CD4-positive, alpha-beta T cell treated with Interleukin-21 for 1 hour (primary cell): ENCODE results near the gene WDR13.
"Not testable (repeated sequence)": the region's sequence is repeated elsewhere in the genome, so short reads cannot be mapped to it uniquely, and the experiment has no call there.

ENCODE experiments used
- DNase-seq: peaks from one replicate; pipeline ENCODE4 v3.0.0-alpha.2; 2020

WDR13 gene

GRCh38 chrX:48598614-48599013 lies 1.3 kb downstream of the WDR13 start:
- no peak for DNase-seq

- no peak for DNase-seq
These were observed 2.0 kb downstream of the WDR13 start for GRCh38 chrX:48599341-48599740.

GRCh38 chrX:48600226-48600625 lies 2.9 kb downstream of the WDR13 start:
- DNase-seq = no peak

- no peak for DNase-seq
These were observed 4.6 kb downstream of the WDR13 start for GRCh38 chrX:48601741-48602394.

GRCh38 chrX:48604701-48605100 lies 7.4 kb downstream of the WDR13 start:
- DNase-seq = no peak

GRCh38 chrX:48606091-48606490 lies 8.8 kb downstream of the WDR13 start:
- no peak for DNase-seq

- no peak for DNase-seq
These were observed 14.4 kb downstream of the WDR13 start for GRCh38 chrX:48611703-48612102.

- no peak for DNase-seq
These were observed 16.3 kb downstream of the WDR13 start for GRCh38 chrX:48613502-48614160.

- DNase-seq = no peak
These were observed 19.3 kb downstream of the WDR13 start for GRCh38 chrX:48616576-48616975.

GRCh38 chrX:48617542-48618340 lies 20.4 kb downstream of the WDR13 start:
- no peak for DNase-seq

- DNase-seq = no peak
These were observed 29.4 kb downstream of the WDR13 start for GRCh38 chrX:48626401-48627298.

- peak; percentile 86 for DNase-seq
These were observed 34.2 kb downstream of the WDR13 start for GRCh38 chrX:48631376-48632090.

GRCh38 chrX:48632207-48632606 lies 34.9 kb downstream of the WDR13 start:
- DNase-seq = no peak

GRCh38 chrX:48636301-48636700 lies 39.0 kb downstream of the WDR13 start:
- DNase-seq = no peak

- no peak for DNase-seq
These were observed 39.5 kb downstream of the WDR13 start for GRCh38 chrX:48636776-48637175.

- DNase-seq = no peak
These were observed 48.4 kb downstream of the WDR13 start for GRCh38 chrX:48645669-48646068.

GRCh38 chrX:48648336-48648751 lies 51.1 kb downstream of the WDR13 start:
- DNase-seq = peak; percentile 63

GRCh38 chrX:48649102-48649501 lies 51.8 kb downstream of the WDR13 start:
- no peak for DNase-seq

- DNase-seq = not testable (repeated sequence)
These were observed 54.8 kb downstream of the WDR13 start for GRCh38 chrX:48652055-48652579.

- not testable (repeated sequence) for DNase-seq
These were observed 57.5 kb downstream of the WDR13 start for GRCh38 chrX:48654746-48655145.
